ENCODE data around the gene L1CAM.

The L1CAM gene

DNA sequence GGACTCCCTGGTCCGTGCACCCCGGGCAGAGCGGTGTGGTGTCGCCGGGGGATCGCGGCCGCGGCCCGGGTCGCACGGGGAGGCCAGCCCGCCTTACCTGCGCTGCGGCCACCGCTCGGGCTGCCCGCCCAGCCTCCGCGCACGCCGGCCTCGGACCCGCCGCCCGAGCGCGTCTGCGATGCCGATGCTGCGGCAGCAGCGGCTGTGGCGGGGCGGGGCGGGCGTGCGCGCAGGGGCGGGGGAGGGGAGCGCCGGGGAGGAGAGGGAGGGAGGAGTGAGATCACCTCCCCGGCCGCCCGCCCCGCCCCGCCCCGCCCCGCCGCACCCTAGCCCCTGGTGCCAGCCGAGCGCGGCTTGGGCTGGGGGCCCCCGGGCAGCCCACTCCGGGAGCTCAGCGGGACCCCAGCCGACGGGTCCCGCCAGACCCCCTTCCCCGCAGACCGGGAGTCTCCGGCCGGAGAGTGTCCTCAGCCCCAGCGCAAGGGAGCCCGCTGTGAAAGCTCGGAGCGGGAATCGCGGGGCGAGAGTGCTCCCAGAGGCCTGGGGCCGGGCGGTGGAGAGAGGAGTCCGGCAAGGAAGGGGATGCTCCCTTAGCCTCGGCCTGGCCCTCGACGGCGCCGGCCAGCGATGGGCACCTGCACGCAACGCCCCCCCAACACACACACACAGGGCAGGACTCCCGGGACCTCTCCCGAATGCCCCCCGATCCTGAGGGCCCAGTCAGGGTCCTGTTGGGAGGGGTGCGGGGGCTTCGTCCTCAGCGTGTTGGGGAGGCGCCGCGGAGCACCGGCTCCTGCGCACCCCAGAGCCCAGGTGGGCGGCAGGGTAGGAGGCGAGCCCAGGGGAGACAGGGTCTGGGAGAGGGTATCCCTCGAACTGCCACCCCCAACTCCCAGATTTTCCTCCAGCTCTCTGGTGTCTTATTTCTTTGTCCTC, at the start of gene L1CAM:
Gene L1CAM, minus strand, starts transcription at position 206 of the 936 bp plus-strand sequence. CDS start 10,337 bp downstream, outside the sequence.
- peak; percentile 23 to 27 for DNase-seq

DNA sequence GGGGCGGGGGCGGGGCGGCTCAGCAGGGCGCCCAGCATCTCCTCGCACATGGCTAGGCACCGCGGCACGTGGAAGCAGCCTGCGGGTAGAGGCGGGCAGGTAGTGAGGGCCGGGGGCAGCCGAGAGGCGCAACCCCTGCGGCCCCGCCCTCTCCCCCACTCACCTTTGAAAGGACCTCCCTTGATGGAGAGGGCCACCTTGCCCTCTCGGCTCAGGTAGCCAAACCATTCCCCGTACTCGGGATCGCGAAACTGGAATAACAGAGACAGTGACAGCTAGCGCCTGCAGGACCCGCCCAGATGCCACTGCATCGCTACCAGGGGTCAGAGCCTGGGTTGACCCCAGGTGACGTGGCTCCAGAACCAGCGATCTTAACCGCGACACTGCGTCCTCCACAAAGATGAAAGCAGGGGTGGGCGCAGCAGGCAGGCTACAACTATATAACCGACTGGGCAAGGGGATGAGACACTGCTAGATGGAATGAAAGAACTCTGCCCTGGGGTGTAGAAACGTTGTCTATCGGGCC, 49.4 kb upstream of the L1CAM start:
- DNase-seq, result no peak

DNA sequence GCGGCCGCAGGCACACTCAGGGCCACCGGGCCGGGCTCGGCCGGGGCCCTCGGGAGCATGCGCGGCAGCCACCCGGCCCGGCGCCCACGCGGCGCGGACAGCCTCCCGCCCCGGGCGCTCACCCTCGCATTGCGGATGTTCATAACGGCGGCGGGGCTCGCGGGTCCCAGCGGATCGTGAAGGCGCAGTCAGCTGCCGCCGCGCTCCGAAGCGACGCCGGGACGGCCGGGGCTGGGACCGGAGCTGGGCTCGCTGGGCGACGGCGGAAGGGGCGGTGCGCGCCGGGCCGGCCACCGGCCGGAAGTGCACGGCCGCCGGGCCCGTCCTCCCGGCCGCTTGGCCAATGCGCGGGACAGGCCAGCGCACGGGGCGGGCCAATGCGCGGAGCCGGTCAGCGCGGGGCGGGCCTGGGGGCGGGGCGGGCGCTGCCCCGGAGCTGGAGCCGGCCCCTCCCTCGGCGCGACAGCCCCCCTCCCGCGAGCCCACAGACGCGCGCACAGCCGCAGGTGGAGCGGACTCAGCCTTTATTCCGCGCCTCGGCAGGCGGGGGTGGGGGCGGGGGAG, 48.9 kb upstream of the L1CAM start, which contains the start of gene NAA10:
Gene NAA10, minus strand, starts transcription at position 276 of the 564 bp plus-strand sequence. Its CDS starts 133 bp downstream, at position 143.
- peak; percentile 43 to 82 for DNase-seq

DNA sequence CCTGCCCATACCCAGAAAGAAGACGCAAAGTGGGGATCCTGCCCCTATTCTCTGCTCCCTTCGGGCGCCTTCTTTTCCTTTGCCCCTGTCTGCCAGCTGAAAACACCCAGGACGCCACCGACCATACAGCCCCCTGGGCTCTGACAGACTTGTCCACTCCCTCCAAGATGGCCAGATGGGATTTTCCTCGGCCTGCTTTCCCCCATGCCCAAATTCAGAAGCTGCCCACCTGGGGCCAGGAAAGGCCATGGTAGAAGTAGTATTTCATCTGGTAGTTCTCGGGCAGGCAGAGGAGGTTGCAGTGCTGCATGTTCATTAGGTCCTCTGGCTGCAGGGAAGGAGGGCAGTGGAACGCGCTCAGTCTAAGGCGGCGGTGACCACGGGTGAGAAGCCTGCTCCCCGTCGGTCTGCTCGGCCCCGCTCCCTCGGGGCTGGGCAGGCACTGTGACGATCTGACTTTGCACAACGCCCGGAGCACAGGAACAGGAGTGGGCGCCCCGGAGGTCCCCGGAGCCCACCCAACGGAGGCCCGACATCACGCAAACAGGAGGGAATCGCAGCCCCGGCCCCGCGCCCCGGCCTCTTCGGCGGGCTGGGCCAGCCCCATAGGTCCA, 48.3 kb upstream of the L1CAM start:
- no peak for DNase-seq

DNA sequence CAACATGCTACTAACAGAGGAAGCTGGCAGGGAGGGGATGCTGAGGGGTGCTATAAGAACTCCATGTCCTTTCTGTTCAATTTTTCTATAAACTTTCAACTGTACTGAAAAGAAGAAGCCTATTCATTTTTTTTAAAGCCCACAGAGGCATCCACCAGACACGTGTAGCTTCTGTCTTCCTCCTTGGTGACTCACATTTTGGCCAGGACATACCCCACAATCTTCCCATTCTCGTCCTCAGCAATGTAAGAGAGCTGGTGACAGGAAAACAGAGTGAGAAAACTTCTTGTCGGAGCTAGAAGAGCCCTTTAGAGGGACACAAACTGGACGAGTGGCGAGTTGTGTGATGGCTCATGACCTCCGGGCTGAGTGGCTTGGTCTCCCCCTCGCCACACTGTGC, 47.8 kb upstream of the L1CAM start:
- DNase-seq, result no peak

DNA sequence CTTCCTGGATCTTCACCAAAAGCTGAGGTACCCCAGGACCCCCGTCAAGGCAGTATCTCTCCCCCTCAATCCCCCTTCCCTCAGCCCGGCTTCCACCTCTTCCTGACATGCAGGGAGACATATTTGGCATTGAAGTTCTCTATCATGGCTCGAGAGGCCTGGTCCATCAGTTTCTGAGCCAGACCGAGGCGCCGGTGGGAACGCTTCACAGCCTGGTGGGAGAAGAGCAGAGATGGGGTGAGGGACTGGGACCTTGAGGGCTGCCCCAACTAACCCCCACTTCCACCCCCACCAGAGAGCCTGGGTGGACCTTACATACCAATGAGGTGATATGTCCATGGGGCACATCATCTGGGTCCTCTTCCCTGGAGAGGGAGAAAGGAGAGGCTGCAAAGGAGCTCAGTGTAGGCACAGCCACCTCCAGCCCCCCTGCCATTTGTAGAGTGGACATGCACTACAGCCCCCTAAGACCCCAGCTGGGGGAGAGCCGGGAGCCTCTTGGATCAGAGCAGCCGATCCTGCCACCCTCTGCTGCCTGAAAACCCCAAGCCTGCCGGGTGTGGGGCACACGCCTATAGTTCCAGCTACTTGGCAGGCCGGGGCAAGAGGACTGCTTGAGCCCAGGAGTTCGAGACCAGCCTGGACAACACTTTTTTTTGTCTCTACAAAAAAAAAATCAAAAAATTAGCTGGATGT, 46.4 kb upstream of the L1CAM start:
- DNase-seq, result no peak

DNA sequence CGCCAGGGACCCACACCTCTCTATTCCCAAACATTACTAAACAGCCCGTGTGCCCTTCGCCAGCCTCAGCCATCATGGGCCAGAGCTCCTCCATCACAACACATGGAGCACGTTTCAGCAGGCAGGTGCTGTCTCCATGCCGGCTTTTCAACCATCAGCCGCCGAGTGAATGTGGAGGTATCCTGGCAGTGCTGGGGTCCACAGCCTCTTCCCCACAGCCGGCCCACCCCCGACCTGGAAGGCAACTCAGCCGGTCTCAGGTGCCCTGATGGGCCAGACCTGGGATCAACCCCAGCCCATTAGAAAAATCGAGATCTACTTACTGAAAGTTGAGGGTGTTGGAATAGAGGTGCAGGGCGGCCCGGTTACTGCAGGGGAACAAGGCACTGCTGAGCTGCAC, 45.8 kb upstream of the L1CAM start:
- no peak for DNase-seq

DNA sequence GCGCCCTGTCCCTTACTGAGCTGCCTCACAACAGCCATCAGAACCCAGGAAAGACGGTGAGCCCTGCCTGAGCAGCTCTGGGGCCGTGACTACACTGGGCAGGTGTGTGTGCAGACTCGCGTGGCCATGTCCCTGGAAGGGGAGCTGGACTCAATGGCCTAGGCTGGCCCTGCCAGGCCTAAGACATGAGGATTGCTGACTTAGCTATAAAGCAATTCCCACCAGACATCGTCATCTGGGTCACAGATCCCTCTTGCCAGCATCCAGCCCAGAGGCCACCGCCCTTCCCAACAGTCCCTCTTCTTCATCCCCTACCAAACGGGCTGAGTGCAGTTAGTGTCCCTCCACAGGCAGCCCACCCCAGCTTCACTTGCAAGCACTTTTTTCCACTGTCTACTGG, 45.2 kb upstream of the L1CAM start:
- no peak for DNase-seq

- no peak for DNase-seq
These were observed 44.3 kb upstream of the L1CAM start for GRCh38 chrX:153930011-153930910.

DNA sequence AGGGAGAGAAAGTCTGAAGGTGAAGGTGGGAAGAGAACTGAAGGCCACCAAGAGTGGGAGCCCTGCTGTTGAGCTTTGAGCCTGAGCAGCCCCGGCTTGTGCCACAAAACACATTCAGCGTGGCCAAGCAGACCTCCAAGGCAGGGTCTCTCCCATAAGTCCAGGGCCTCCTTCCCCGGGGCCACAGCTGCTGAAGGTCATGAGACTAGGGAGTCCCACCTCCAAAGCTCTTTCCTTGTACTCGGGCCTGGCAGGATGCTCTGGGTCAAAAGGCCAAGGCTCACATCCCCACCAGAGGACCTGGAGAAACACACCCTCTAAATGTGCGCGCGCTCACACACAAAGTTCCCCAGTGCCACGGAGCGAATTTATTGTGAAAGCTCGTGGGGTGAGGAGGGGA, 43.6 kb upstream of the L1CAM start:
- no peak for DNase-seq

DNA sequence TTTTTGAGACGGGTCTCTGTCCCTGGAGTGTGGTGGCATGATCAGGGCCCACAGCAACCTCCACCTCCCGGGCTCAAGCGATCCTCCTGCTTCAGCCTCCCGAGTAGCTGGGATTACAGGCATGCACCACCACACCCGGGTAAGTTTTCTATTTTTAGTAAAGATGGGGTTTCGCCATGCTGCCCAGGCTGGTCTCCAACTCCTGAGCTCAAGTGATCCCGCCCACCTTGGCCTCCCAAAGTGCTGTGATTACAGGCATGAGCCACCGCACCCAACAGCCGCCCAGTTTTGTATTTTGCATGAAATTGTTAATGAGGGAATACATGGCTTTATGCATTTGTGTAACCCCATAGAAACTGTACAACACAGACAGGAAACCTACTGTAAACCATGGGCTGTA, 42.9 kb upstream of the L1CAM start:
- DNase-seq, result no peak

- peak; percentile 94 to 97 for DNase-seq
These were observed 42.2 kb upstream of the L1CAM start for GRCh38 chrX:153927922-153928760.

DNA sequence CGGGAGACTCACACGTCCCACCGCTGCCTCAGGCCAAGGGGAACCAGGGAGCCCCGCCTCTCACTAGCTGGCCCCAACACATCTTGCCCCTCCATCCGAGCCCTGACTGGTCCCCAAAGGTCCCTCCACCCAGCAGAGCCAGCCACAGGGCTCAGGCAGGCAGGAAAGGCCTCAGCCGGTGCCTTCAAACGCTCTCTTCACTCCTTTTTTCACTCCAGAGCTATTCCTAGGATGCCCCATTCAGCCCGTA, 41.6 kb upstream of the L1CAM start:
- DNase-seq, result no peak

- DNase-seq, result no peak
These were observed 41.1 kb upstream of the L1CAM start for GRCh38 chrX:153926858-153927671.

GRCh38 chrX:153926552-153926857, 40.5 kb upstream of the L1CAM start:
- no peak for DNase-seq

DNA sequence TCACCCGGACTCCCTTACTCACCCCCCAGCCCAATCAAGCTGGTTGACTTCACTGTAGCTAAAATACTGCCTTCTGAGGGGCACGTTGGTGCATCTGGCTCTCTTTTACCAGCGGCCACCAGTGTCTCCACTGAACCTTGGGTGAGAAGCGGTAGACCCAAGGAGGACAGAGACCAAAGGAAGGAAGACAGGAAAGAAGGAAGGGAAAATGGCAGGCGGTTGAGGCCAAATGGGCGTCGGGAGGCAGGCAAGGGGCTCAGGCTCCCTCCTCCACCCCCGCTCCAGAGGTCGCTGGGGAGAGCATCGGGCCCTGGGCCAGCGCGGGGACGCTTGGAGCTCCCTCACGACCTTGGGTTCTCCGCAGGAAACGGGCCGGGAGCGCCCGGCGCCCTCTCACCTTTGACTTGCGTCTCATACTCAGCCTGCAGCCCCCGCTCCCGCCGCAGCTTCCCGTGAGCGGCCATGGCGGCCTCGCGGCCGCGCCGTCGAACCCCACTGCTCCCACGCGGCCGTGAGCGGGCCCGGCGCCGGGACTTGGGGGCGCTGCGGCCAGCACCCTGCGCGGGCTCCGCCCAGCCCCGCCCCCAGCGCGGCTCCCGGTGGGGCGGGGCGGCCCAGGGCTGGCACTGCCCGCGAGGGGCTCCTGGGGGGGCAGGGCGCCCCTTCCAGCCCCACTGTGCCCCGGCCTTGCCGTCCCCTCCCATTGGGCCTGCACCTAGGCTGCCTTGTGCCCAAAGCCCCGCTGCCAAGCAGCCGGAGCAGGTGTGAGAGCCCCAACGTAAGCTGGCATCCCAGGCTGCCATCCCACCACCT, 40.0 kb upstream of the L1CAM start, which contains the start of gene ARHGAP4:
Gene ARHGAP4, minus strand, starts transcription at position 526 of the 813 bp plus-strand sequence. Its CDS starts 62 bp downstream, at position 464.
- peak in 1 of 2 experiments; percentile 21 for DNase-seq

DNA sequence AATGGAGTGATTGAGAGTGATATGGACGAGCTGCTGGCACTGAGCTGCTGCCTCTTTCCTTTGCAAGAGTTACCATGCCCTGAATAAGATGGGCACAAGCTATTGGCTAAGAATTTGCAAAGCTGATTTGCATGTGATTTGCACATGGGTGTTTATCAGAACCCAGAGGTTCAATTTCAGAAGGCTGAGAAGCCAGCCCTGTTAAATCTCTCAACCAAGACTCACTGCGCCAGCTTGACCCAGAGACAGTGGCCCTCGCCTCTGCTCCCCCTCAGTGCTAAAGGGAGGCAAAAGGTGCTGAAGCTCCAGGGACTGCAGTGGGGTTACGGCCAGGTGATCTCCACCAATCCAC, 39.4 kb upstream of the L1CAM start:
- DNase-seq, result no peak

- DNase-seq, result peak in 1 of 2 experiments; percentile 20
These were observed 38.3 kb upstream of the L1CAM start for GRCh38 chrX:153924149-153924861.
